WERI-Rb-1 (cell line): ENCODE data around the gene REP15.

Experiments used
- DNase-seq: peaks from one replicate; pipeline ENCODE4 v3.0.0-alpha.2; 2020
- H3K27ac ChIP-seq: fragments of 250-450 bp; sonication (Bioruptor Pico); 2 replicates; pipeline ENCODE4 v1.5.1; 2020; ENCODE audit warnings: mild to moderate bottlenecking, moderate library complexity
- H3K27me3 ChIP-seq: fragments of 250-450 bp; sonication (Bioruptor Pico); 2 replicates; pipeline ENCODE4 v1.5.1; 2021; ENCODE audit warnings: mild to moderate bottlenecking, low read depth, moderate library complexity; ENCODE audit not compliant: insufficient read depth, severe bottlenecking
- H3K36me3 ChIP-seq: fragments of 250-450 bp; sonication (Bioruptor Pico); 2 replicates; pipeline ENCODE4 v1.5.1; 2020; ENCODE audit warnings: mild to moderate bottlenecking, moderate library complexity
- H3K4me3 ChIP-seq: 2 replicates; pipeline ENCODE4 v1.5.1; 2011; ENCODE audit warnings: low read depth, mild to moderate bottlenecking, control low read depth, low read length
- H3K9me3 ChIP-seq: fragments of 250-450 bp; sonication (Bioruptor Pico); 2 replicates; pipeline ENCODE4 v1.5.1; 2021; ENCODE audit warnings: mild to moderate bottlenecking, moderate library complexity; ENCODE audit not compliant: severe bottlenecking
- CTCF ChIP-seq: IDR thresholded peaks from 2 replicates; pipeline ENCODE4 v1.5.1; 2011; ENCODE audit warnings: low read depth, mild to moderate bottlenecking, control low read depth, inconsistent platforms, low read length

The REP15 gene

DNA sequence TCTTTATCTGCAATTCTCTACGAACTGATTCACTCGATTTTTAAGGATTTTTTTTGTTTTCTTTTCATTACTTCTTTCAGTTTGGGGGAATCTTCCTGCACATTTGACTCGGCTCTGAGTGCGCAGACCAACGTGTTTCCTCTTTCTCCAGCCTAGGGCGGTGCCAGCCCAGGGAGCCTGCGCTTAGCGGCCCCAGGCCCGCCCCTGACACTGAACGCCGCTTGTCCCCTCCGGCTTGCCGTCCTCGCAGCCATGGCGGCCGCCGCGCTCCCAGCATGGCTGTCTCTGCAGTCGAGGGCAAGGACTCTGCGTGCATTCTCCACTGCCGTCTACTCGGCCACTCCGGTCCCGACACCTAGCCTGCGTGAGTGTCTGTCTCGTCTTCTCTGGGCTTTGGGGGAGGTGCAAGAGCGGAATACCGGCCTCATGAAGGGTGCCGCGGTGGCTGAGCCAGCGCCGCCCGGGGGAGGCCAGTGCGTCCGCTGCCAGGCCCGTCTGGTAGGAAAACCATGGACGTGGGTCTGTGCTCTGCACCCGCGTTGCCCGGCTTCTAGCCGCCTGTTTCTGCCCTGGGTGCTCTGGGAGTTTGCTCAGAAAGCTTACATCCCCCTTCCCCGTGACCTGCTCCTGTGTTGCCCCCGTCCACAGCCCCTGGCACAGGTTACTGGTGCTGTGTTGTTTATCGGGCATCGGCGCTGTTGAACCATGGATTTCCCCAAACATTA is 14.5 kb downstream of the REP15 start, which contains the start of gene MRPS35:
Gene MRPS35, plus strand, starts transcription at position 241 of the 725 bp plus-strand sequence. Its CDS starts 12 bp downstream, at position 253.
- peak within 1 kb of the TSS; percentile 100 for H3K4me3 ChIP-seq
- H3K27ac ChIP-seq, result peak within 1 kb of the TSS; percentile 81
- H3K36me3 ChIP-seq, result peaks cover 17% of the 10 kb centered on the region
- H3K27me3 ChIP-seq, result no peaks in the 10 kb centered on the region
- no peaks in the 10 kb centered on the region for H3K9me3 ChIP-seq
- DNase-seq, result peak; percentile 89
- TF ChIP-seq CTCF, result no peak

GRCh38 chr12:27711317-27711682 is 15.1 kb downstream of the REP15 start:
- peak; percentile 14 for DNase-seq
- no peak for TF ChIP-seq CTCF
- Histone ChIP-seq H3K4me3 (peak overlapping the region; percentile 100), H3K36me3 (peaks cover 23% of the 10 kb centered on the region), H3K9me3 (no peaks in the 10 kb centered on the region), H3K27me3 (no peaks in the 10 kb centered on the region), H3K27ac (peak overlapping the region; percentile 81)

DNA sequence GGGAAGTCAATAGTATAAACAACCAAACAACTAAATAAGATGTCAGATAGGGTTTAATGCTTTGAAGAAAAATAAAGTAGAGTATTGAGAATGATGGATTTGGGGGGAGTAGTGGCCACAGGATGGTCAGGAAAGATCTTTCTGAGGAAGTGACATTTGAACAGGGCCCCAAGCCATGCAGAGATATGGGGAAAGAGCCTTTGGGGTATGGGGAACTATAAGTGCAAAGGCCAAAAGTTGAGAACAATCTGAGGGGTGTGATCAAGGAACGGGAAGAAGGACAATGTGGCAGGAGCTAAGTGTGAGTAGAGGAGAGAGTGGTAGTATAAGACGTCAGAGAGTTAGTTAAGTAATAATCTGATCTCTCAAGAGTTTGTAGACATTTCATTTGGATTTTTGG is 15.7 kb downstream of the REP15 start:
- Histone ChIP-seq H3K4me3 (no peak overlapping the region), H3K36me3 (peaks cover 29% of the 10 kb centered on the region), H3K9me3 (no peaks in the 10 kb centered on the region), H3K27ac (no peak overlapping the region), H3K27me3 (no peaks in the 10 kb centered on the region)
- TF ChIP-seq CTCF, result no peak
- no peak for DNase-seq

- Histone ChIP-seq H3K36me3 (peaks cover 51% of the 10 kb centered on the region), H3K4me3 (no peak overlapping the region), H3K27me3 (no peaks in the 10 kb centered on the region), H3K9me3 (no peaks in the 10 kb centered on the region), H3K27ac (no peak overlapping the region)
- no peak for TF ChIP-seq CTCF
- DNase-seq, result no peak
Observed at GRCh38 chr12:27723212-27723611, 27.0 kb downstream of the REP15 start.

GRCh38 chr12:27730097-27730588 is 33.9 kb downstream of the REP15 start:
- H3K4me3 ChIP-seq, result no peak overlapping the region
- DNase-seq, result no peak
- H3K27ac ChIP-seq, result no peak overlapping the region
- no peaks in the 10 kb centered on the region for H3K9me3 ChIP-seq
- H3K36me3 ChIP-seq, result peaks cover 17% of the 10 kb centered on the region
- TF ChIP-seq CTCF, result no peak
- H3K27me3 ChIP-seq, result no peaks in the 10 kb centered on the region
